Dedifferentiated amniotic fluid mesenchymal stem cell (primary cell): ENCODE measurements around the gene SMYD2.
"Not testable (repeated sequence)": the region's sequence is repeated elsewhere in the genome, so short reads cannot be mapped to it uniquely, and the experiment has no call there.

Source experiments
- DNase-seq: peaks from one replicate; pipeline ENCODE4 v3.0.0-alpha.2; 2016; ENCODE audit errors: extremely low spot score

SMYD2 gene

GRCh38 chr1:214271995-214272731 lies 8.8 kb upstream of the SMYD2 start:
- no peak for DNase-seq

GRCh38 chr1:214272964-214273533 lies 7.9 kb upstream of the SMYD2 start:
- DNase-seq, result no peak

GRCh38 chr1:214275700-214276099 lies 5.3 kb upstream of the SMYD2 start:
- DNase-seq, result not testable (repeated sequence)

- DNase-seq, result no peak
Observed at GRCh38 chr1:214276786-214277185, 4.2 kb upstream of the SMYD2 start.

- DNase-seq, result no peak
Observed at GRCh38 chr1:214277704-214278635, 3.0 kb upstream of the SMYD2 start.

GRCh38 chr1:214280386-214281020 lies 456 bp upstream of the SMYD2 start:
- DNase-seq, result no peak

- peak; percentile 46 for DNase-seq
Observed at GRCh38 chr1:214281720-214282629, 1.0 kb downstream of the SMYD2 start.

GRCh38 chr1:214282630-214283242 lies 1.8 kb downstream of the SMYD2 start:
- DNase-seq, result no peak

- no peak for DNase-seq
Observed at GRCh38 chr1:214285610-214286440, 4.9 kb downstream of the SMYD2 start.

GRCh38 chr1:214287884-214288283 lies 6.9 kb downstream of the SMYD2 start:
- DNase-seq, result no peak

GRCh38 chr1:214289574-214290272 lies 8.8 kb downstream of the SMYD2 start:
- DNase-seq, result no peak

GRCh38 chr1:214290424-214291037 lies 9.6 kb downstream of the SMYD2 start:
- no peak for DNase-seq

- no peak for DNase-seq
Observed at GRCh38 chr1:214292322-214292721, 11.4 kb downstream of the SMYD2 start.

- no peak for DNase-seq
Observed at GRCh38 chr1:214295934-214296333, 15.0 kb downstream of the SMYD2 start.

GRCh38 chr1:214296860-214297745 lies 16.1 kb downstream of the SMYD2 start:
- peak; percentile 72 for DNase-seq

- no peak for DNase-seq
Observed at GRCh38 chr1:214300149-214300780, 19.3 kb downstream of the SMYD2 start.

GRCh38 chr1:214301526-214301925 lies 20.6 kb downstream of the SMYD2 start:
- DNase-seq, result no peak
